Ovary (tissue), 9 donors: ENCODE data around the gene CDKN2AIPNL. TPM values are rescaled to one million over a fixed set of nuclear protein-coding genes. Genes with fewer than 3 reads are reported as not detected.

Experiments
- DNase-seq, 5 donors: peaks; one replicate each; pipeline ENCODE4 v3.0.0-alpha.2; 2019 to 2020
- H3K27ac ChIP-seq, 2 donors: fragments of 200-600 bp; one replicate each; pipeline versions ENCODE4 v1.5.1 to v1.8.0; 2019 to 2022
- H3K27me3 ChIP-seq: fragments of 200-600 bp; one replicate; pipeline ENCODE4 v1.8.0; 2022
- H3K36me3 ChIP-seq: fragments of 200-600 bp; sonication (generic); one replicate; pipeline ENCODE4 v1.5.1; 2019
- H3K4me1 ChIP-seq: one replicate; pipeline ENCODE4 v1.8.1; 2013; ENCODE audit warnings: mild to moderate bottlenecking, moderate library complexity; ENCODE audit not compliant: insufficient read depth
- H3K4me3 ChIP-seq: fragments of 200-600 bp; sonication (generic); one replicate; pipeline ENCODE4 v1.5.1; 2017
- H3K9me3 ChIP-seq, 2 donors: fragments of 200-600 bp in 1 of 2; sonication (generic) in 1 of 2; one replicate each; pipeline versions ENCODE4 v1.5.1 to v1.8.1; 2013 to 2019; ENCODE audit warnings: mild to moderate bottlenecking in 1 of 2, moderate library complexity in 1 of 2
- EP300 ChIP-seq: sonication (generic); formaldehyde crosslinking; IDR thresholded peaks from one replicate; pipeline ENCODE4 v1.6.1; 2017; ENCODE audit warnings: antibody characterized with exemption
- POLR2A ChIP-seq: fragments of 450-650 bp; IDR thresholded peaks from one replicate; pipeline ENCODE4 v1.6.1; 2017; ENCODE audit warnings: antibody characterized with exemption, mild to moderate bottlenecking, moderate library complexity
- WGBS, 3 donors: extraction: QIAGEN DNeasy Blood & Tissue Kit in 1 of 3; methylation state at CpG; one replicate each; pipeline versions ENCODE4 v1.1.5 to v1.1.7; 2013 to 2017; 5-methylcytosine and 5-hydroxymethylcytosine counted together
- intact Hi-C, 4 donors: fragments of 100-400 bp; cut with DNase I; formaldehyde crosslinking; loops; one replicate each; pipeline versions ENCODE4 v1.11.0 to v1.15.1; 2022 to 2023
- polyA plus RNA-seq, 2 donors: library from polyadenylated mRNA; stranded (reverse); fragments of 200-250 nt in 1 of 2; fragments of 350-450 nt in 1 of 2; fragmentation: Illumina TruSeq in 1 of 2; extraction: RNeasy Lipid Tissue Mini Kit (QIAGEN cat#74804) in 1 of 2; gene quantifications; one replicate each; pipeline ENCODE4 v1.2.3, GENCODE V29; 2013 to 2014
- total RNA-seq, 7 donors: library from RNA; depleted of rRNA in 2 of 7; stranded (reverse); fragments of >200 nt in 2 of 7; fragmentation: NEBNext Ultra II Directional in 3 of 7; extraction: Animal tissue kit (Norgen Biotek cat#: 25700) in 3 of 7; gene quantifications; one replicate each; pipeline versions ENCODE4 v1.1.0 to v1.2.4, GENCODE V29; 2016 to 2023
- TF ChIP-seq, protein P1 (sequence below), 3 donors: fragments of 450-650 bp in 2 of 3; fragments of 200-600 bp in 1 of 3; IDR thresholded peaks; one replicate each; pipeline versions ENCODE4 v1.5.1 to v1.8.0; 2016 to 2022; ENCODE audit warnings: antibody characterized with exemption in 3 of 3, mild to moderate bottlenecking in 1 of 3
- donor health status: DM: no; HTN: no; CAD: no; lungs with moderate emphysema.
- donor health status: DM: no; HTN: no; CAD: no.
- donor health status: Bipolar disorder and iron deficiency.
- donor health status: DM: yes; HTN: yes; CAD: no.
- donor health status: DM: no; HTN: no; CAD: no.
- donor health status: DM: yes; HTN: yes; CAD: no.

The CDKN2AIPNL gene
- total and polyA plus RNA-seq, 9 donors = 12.2 to 29.0 (median 17.7) TPM

DNA sequence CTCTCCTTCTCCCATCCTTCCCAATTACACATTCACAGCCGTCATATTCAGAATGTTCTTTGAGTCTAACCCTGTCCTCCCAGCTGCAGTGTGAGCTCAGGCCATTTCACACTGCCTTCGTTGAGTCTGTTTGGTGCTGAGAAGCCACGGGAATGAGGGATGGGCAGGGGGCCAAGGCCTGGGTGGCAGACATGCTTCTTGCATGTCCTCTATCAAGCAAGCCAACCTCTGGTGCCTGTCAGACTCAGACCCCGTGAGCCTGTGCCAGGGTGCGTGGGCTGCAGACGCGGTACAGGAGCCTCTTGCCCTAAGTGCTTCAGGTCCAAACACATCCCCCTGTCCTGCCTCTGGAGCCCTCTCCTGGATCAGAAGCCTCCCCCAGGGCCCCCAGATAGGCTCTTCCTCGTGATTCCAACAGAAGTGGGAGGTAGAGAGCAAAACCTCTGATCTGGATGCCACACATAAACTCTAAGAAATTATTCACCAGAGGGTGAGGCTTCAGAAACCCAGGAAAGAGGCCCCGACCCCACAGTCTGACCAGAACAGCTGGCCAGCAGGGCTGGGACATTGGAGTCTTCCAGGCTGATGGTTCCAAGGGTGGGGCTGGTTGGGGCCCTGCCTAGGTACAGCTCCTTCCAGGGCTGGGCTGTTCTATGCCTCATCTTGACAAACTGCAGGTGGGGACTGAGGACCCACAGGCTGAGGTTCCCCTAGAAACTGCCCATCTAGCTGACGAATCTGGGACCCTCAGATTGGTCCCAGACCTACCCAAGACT is 46.7 kb upstream of the CDKN2AIPNL start:
- no peaks in the 10 kb centered on the region for H3K4me1 ChIP-seq
- no peak overlapping the region for H3K4me3 ChIP-seq
- no peak overlapping the region for H3K27ac ChIP-seq
- intact Hi-C loops = no loop called here
- no peaks in the 10 kb centered on the region for H3K9me3 ChIP-seq
- no peaks in the 10 kb centered on the region for H3K36me3 ChIP-seq
- TF ChIP-seq POLR2A (no peak), EP300 (no peak)
- TF ChIP-seq, protein P1, sequence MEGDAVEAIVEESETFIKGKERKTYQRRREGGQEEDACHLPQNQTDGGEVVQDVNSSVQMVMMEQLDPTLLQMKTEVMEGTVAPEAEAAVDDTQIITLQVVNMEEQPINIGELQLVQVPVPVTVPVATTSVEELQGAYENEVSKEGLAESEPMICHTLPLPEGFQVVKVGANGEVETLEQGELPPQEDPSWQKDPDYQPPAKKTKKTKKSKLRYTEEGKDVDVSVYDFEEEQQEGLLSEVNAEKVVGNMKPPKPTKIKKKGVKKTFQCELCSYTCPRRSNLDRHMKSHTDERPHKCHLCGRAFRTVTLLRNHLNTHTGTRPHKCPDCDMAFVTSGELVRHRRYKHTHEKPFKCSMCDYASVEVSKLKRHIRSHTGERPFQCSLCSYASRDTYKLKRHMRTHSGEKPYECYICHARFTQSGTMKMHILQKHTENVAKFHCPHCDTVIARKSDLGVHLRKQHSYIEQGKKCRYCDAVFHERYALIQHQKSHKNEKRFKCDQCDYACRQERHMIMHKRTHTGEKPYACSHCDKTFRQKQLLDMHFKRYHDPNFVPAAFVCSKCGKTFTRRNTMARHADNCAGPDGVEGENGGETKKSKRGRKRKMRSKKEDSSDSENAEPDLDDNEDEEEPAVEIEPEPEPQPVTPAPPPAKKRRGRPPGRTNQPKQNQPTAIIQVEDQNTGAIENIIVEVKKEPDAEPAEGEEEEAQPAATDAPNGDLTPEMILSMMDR (IDR thresholded peaks at IDR 0.05) = no peak
- WGBS, 3 donors = 24 to 44% (median 41%) methylated on average over 9 to 10 of the region's 10 CpGs
- H3K27me3 ChIP-seq = no peaks in the 10 kb centered on the region
- peak in 3 of 5 donors; percentile 31 to 65 (median 40) for DNase-seq

- no peak overlapping the region for H3K27ac ChIP-seq
- H3K4me1 ChIP-seq = no peaks in the 10 kb centered on the region
- H3K27me3 ChIP-seq = no peaks in the 10 kb centered on the region
- 96 to 100% (median 97%) methylated on average over 3 of the region's 3 CpGs for WGBS, 3 donors
- H3K4me3 ChIP-seq = no peak overlapping the region
- no peaks in the 10 kb centered on the region for H3K36me3 ChIP-seq
- intact Hi-C loops = no loop called here
- DNase-seq = no peak
- no peaks in the 10 kb centered on the region for H3K9me3 ChIP-seq
- no peak for TF ChIP-seq EP300
- TF ChIP-seq, protein P1 (IDR thresholded peaks at IDR 0.05) = no peak
- no peak for TF ChIP-seq POLR2A
Observed at GRCh38 chr5:134457801-134458200, 46.1 kb upstream of the CDKN2AIPNL start.

GRCh38 chr5:134456825-134457224 is 45.1 kb upstream of the CDKN2AIPNL start:
- WGBS, 3 donors = 65 to 87% (median 73%) methylated on average over 4 of the region's 4 CpGs
- DNase-seq = no peak
- peaks cover 1% of the 10 kb centered on the region for H3K4me1 ChIP-seq
- intact Hi-C loops = no loop called here
- no peak for TF ChIP-seq POLR2A
- TF ChIP-seq EP300 = no peak
- no peak overlapping the region for H3K4me3 ChIP-seq
- H3K9me3 ChIP-seq = no peaks in the 10 kb centered on the region
- H3K36me3 ChIP-seq = no peaks in the 10 kb centered on the region
- no peak overlapping the region for H3K27ac ChIP-seq
- H3K27me3 ChIP-seq = no peaks in the 10 kb centered on the region

GRCh38 chr5:134455466-134455865 is 43.8 kb upstream of the CDKN2AIPNL start:
- no peak for TF ChIP-seq EP300
- TF ChIP-seq POLR2A = no peak
- TF ChIP-seq, protein P1 (IDR thresholded peaks at IDR 0.05) = no peak
- Histone ChIP-seq H3K9me3 (no peaks in the 10 kb centered on the region), H3K4me1 (peaks cover 3% of the 10 kb centered on the region), H3K27ac (no peak overlapping the region), H3K27me3 (no peaks in the 10 kb centered on the region), H3K4me3 (no peak overlapping the region), H3K36me3 (no peaks in the 10 kb centered on the region)
- WGBS, 3 donors = 69 to 79% (median 76%) methylated on average over 8 of the region's 8 CpGs
- DNase-seq = no peak
- intact Hi-C loops = no loop called here

DNA sequence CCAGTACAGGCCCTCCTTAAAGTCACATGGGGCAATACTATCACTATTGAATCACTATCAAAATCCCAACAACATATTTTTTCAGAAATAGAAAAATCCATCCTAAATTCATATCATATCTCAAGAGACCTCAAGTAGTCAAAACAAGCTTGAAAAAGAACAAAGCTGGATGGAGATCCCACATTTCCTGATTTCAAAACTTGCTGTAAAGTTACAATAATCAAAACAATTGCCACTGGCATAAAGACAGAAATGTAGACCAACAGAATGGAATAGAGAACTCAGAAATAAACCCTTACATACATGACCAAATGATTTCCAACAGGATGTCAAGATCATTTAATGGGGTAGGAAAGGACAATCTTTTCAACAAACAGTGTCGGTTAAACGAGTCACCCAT is 41.3 kb upstream of the CDKN2AIPNL start:
- no peak overlapping the region for H3K4me3 ChIP-seq
- no peak for DNase-seq
- H3K4me1 ChIP-seq = peaks cover 3% of the 10 kb centered on the region
- no peak overlapping the region for H3K27ac ChIP-seq
- no peaks in the 10 kb centered on the region for H3K36me3 ChIP-seq
- WGBS, 3 donors = 33 to 46% (median 38%) methylated on average over 2 of the region's 2 CpGs
- no peaks in the 10 kb centered on the region for H3K9me3 ChIP-seq
- TF ChIP-seq EP300 (no peak), POLR2A (no peak)
- TF ChIP-seq, protein P1 (IDR thresholded peaks at IDR 0.05) = no peak
- intact Hi-C loops = no loop called here
- no peaks in the 10 kb centered on the region for H3K27me3 ChIP-seq
